Small intestine (tissue), 7 donors: ENCODE results near the gene C19orf25. TPM values are rescaled to one million over a fixed set of nuclear protein-coding genes. Genes with fewer than 3 reads are reported as not detected.
"Not testable (repeated sequence)": the region's sequence is repeated elsewhere in the genome, so short reads cannot be mapped to it uniquely, and the experiment has no call there.

Source experiments
- DNase-seq, 2 donors: peaks; one replicate each; pipeline versions ENCODE4 v3.0.0 to v3.0.0-alpha.2; 2013
- FAIRE-seq: peaks from 2 replicates; lab custom pipeline; 2012; peaks lifted over from hg19 to GRCh38; lab: Jason Lieb, UNC
- H3K27ac ChIP-seq, 3 donors: one replicate each; pipeline ENCODE4 v1.5.1; 2013; ENCODE audit warnings: low read length in 2 of 3, mild to moderate bottlenecking in 2 of 3, control low read depth in 1 of 3, inconsistent platforms in 1 of 3, low read depth in 1 of 3, moderate library complexity in 1 of 3
- H3K27me3 ChIP-seq, 3 donors: one replicate each; pipeline ENCODE4 v1.6.1; 2013; ENCODE audit warnings: low read length in 3 of 3, inconsistent platforms in 1 of 3; ENCODE audit not compliant: control insufficient read depth in 3 of 3, insufficient read depth in 3 of 3
- H3K36me3 ChIP-seq, 3 donors: one replicate each; pipeline ENCODE4 v1.6.1; 2013; ENCODE audit warnings: low read length in 3 of 3, inconsistent platforms in 1 of 3, low read depth in 1 of 3, mild to moderate bottlenecking in 1 of 3, moderate library complexity in 1 of 3; ENCODE audit not compliant: control insufficient read depth in 3 of 3, insufficient read depth in 2 of 3
- H3K4me1 ChIP-seq, 3 donors: one replicate each; pipeline ENCODE4 v1.6.1; 2013; ENCODE audit warnings: low read length in 2 of 3, inconsistent platforms in 1 of 3, low read depth in 1 of 3, mild to moderate bottlenecking in 1 of 3, moderate library complexity in 1 of 3; ENCODE audit not compliant: control insufficient read depth in 3 of 3, insufficient read depth in 2 of 3
- H3K4me3 ChIP-seq, 3 donors: one replicate each; pipeline ENCODE4 v1.5.1; 2013; ENCODE audit warnings: low read length in 3 of 3, control low read depth in 1 of 3, inconsistent platforms in 1 of 3, low read depth in 1 of 3, mild to moderate bottlenecking in 1 of 3, moderate library complexity in 1 of 3
- H3K9me3 ChIP-seq, 2 donors: one replicate each; pipeline ENCODE4 v1.6.1; 2013; ENCODE audit warnings: low read depth in 1 of 2, low read length in 1 of 2; ENCODE audit not compliant: control insufficient read depth in 2 of 2, insufficient read depth in 1 of 2
- WGBS, 3 donors: extraction: QIAGEN DNeasy Blood & Tissue Kit; methylation state at CpG; one replicate each; pipeline ENCODE4 v1.1.7; 2013; 5-methylcytosine and 5-hydroxymethylcytosine counted together
- polyA plus RNA-seq, 4 donors: library from polyadenylated mRNA; stranded (reverse) in 3 of 4; unstranded in 1 of 4; fragments of 200-250 nt in 3 of 4; fragments of 120-200 nt in 1 of 4; gene quantifications; one replicate each; pipeline versions ENCODE4 v1.2.1 to v1.2.3, GENCODE V29; 2013
- donor health status: healthy with polysubstance abuse.
- donor health status: control.
- donor health status: control.
- donor health status: Bipolar disorder and iron deficiency.
- donor health status: healthy.

Gene C19orf25
- polyA plus RNA-seq, 4 donors = 32.0 to 62.1 (median 52.8) TPM

DNA sequence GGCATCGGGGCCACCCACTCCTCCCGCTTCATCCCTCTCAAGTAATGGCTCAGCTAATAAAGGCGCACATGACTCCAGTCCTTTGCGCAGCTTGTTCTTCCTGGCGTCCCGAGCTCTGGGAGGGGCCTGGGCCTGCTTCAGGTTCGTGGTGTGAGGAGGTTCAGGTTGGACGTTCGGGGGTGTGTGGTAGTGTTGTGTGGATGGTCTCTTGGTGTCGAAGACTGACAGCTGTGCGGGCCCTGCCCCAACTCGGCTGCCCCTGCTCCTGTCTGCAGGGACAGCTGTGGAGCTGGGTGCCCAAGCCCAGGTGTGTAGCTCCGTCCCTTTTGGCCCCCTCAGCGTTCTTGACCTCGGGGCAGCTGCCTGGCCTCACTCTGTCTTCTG lies 38.6 kb downstream of the C19orf25 start:
- H3K4me3 ChIP-seq = no peak overlapping the region
- peaks cover 3 to 55% (median 17%) of the 10 kb centered on the region in 3 donors for H3K36me3 ChIP-seq
- peaks cover 0 to 4% (median 0%) of the 10 kb centered on the region in 3 donors for H3K27me3 ChIP-seq
- DNase-seq = no peak
- no peak overlapping the region for H3K27ac ChIP-seq
- peaks cover 0 to 26% (median 2%) of the 10 kb centered on the region in 3 donors for H3K4me1 ChIP-seq
- no peak for FAIRE-seq
- H3K9me3 ChIP-seq = no peaks in the 10 kb centered on the region
- 83 to 89% (median 84%) methylated on average over 13 to 15 of the region's 15 CpGs for WGBS, 3 donors

GRCh38 chr19:1439525-1440417 lies 39.2 kb downstream of the C19orf25 start:
- H3K27me3 ChIP-seq, FAIRE-seq, H3K27ac ChIP-seq, DNase-seq, H3K9me3 ChIP-seq: not testable (repeated sequence)
- peak overlapping the region in 2 of 3 donors; percentile 74 to 100 for H3K4me3 ChIP-seq
- peaks cover 0 to 21% (median 2%) of the 10 kb centered on the region in 3 donors for H3K4me1 ChIP-seq
- peaks cover 3 to 60% (median 17%) of the 10 kb centered on the region in 3 donors for H3K36me3 ChIP-seq
- WGBS, 3 donors = 70 to 77% (median 75%) methylated on average over 57 of the region's 57 CpGs

GRCh38 chr19:1438933-1439354 lies 40.1 kb downstream of the C19orf25 start:
- H3K27ac ChIP-seq = peak overlapping the region in 2 of 3 donors; percentile 92 to 96
- FAIRE-seq = no peak
- no peaks in the 10 kb centered on the region for H3K27me3 ChIP-seq
- peak overlapping the region; percentile 74 to 100 (median 99) for H3K4me3 ChIP-seq
- peaks cover 0 to 14% (median 2%) of the 10 kb centered on the region in 3 donors for H3K4me1 ChIP-seq
- 0 to 1% (median 0%) methylated on average over 21 to 26 of the region's 26 CpGs for WGBS, 3 donors
- peaks cover 3 to 67% (median 24%) of the 10 kb centered on the region in 3 donors for H3K36me3 ChIP-seq
- DNase-seq = no peak
- H3K9me3 ChIP-seq = no peaks in the 10 kb centered on the region

DNA sequence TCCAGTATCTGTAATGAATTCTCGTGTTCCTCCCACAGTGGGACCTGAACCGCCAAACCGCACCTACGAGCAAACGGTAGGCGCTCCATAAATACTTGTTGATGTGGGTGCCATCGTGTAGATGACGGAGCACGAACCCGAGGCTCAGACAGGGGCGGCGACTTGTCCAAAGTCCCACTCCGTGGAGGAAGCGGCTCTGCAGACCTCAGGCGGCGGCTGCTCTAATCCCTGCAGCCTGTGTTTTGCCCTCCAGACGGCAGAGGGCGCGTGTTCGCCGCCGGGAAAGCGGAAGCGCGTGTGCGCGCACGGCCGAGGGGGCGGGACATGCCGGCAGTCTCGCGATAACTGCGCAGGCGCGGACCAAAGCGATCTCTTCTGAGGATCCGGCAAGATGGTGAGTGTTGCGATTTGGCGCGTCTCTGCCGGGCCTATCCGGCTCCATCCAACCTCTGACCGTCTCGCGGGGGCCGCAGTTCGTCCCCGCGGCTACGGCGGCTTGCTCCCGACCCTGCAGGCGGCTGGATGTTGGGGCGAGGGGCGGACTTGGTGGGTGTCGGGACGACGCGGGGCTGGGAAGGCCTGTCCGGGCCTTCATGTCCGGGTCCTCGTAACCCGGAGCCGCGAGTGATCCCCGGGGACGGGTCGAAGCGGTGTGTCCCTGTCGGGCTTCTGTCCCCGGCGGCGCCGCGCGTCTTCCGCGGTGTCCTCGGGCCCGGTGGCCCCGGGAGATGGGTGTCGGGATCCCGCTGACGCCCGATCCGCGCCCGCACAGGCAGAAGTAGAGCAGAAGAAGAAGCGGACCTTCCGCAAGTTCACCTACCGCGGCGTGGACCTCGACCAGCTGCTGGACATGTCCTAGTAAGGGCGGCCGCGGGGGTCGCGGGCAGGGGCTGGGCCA lies 40.7 kb downstream of the C19orf25 start, which contains the start of gene RPS15:
Gene RPS15, plus strand, starts transcription at position 362 of the 898 bp plus-strand sequence. Its CDS starts 30 bp downstream, at position 392.
- FAIRE-seq = no peak
- peak within 1 kb of the TSS; percentile 66 to 96 (median 92) for H3K27ac ChIP-seq

GRCh38 chr19:1437609-1438008 lies 41.4 kb downstream of the C19orf25 start:
- H3K36me3 ChIP-seq = peaks cover 3 to 72% (median 31%) of the 10 kb centered on the region in 3 donors
- no peaks in the 10 kb centered on the region for H3K9me3 ChIP-seq
- no peaks in the 10 kb centered on the region for H3K27me3 ChIP-seq
- FAIRE-seq = no peak
- H3K4me3 ChIP-seq = no peak overlapping the region
- H3K27ac ChIP-seq = peak overlapping the region; percentile 62 to 73 (median 71)
- H3K4me1 ChIP-seq = peaks cover 0 to 12% (median 2%) of the 10 kb centered on the region in 3 donors
- DNase-seq = no peak
- WGBS, 3 donors = 54 to 62% (median 60%) methylated on average over 8 of the region's 8 CpGs

More for the DNA sequence above, 40.7 kb downstream of the C19orf25 start, which contains the start of gene RPS15:
- peak; percentile 96 to 100 for DNase-seq
- peaks cover 0 to 12% (median 2%) of the 10 kb centered on the region in 3 donors for H3K4me1 ChIP-seq
- H3K36me3 ChIP-seq = peaks cover 3 to 72% (median 29%) of the 10 kb centered on the region in 3 donors
- 0 to 1% (median 1%) methylated on average over 85 to 100 of the region's 100 CpGs for WGBS, 3 donors
- no peaks in the 10 kb centered on the region for H3K27me3 ChIP-seq
- no peaks in the 10 kb centered on the region for H3K9me3 ChIP-seq
- H3K4me3 ChIP-seq = peak within 1 kb of the TSS; percentile 74 to 100 (median 99)

DNA sequence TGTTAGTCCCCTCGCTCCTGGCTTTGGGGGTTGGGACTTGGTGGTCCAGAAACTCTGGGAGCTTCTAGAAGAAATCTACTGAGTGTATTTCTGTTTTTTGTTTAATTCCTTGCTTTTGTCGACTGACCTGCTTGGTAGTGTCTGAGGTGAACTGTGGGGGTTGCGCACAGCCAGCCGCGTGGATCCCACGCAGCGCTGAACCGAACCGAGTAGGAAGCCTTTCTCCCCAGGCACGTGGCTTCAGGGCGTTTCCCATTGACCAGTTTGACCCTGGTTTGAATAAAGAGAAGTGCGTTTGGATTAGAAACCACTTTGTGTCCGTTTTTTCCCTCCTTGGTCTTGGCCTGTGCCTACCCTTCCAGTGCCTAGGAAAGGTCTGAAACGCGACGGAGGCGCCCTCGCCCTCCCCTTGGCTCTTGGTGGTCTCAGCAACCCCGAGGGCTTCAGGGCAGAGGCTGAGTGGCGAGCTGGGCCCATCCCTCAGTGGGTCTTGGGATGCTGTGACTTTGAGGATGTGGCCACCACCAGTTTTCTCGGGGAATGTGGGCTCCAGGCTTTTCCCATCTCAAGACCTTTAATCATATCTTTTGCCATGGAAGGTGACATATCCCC lies 43.5 kb downstream of the C19orf25 start:
- DNase-seq (no peak), FAIRE-seq (no peak)
- peaks cover 0 to 12% (median 2%) of the 10 kb centered on the region in 3 donors for H3K4me1 ChIP-seq
- no peak overlapping the region for H3K4me3 ChIP-seq
- H3K36me3 ChIP-seq = peaks cover 6 to 73% (median 28%) of the 10 kb centered on the region in 3 donors
- 84 to 88% (median 87%) methylated on average over 21 of the region's 21 CpGs for WGBS, 3 donors
- H3K27ac ChIP-seq = no peak overlapping the region
- H3K27me3 ChIP-seq = no peaks in the 10 kb centered on the region
- H3K9me3 ChIP-seq = no peaks in the 10 kb centered on the region

DNA sequence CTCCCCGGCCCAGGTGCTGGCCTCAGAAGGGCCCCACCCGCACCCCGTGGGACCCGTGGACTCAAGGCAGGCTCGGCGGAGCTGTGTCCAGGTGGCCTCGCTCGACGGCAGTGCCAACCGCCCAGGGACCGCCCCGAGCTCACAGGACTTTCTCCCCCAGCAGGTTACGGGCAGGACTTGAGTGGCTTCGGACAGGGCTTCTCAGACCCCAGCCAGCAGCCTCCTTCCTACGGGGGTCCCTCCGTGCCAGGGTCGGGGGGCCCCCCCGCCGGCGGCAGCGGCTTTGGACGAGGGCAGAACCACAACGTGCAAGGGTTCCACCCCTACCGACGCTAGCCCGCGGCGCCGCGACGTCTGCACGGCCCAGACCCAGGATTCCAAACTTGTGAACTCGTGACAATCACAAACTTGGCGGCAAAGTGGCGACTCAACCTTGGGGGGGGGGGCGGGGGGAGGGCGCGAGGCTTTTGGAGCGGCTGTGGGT lies 44.4 kb downstream of the C19orf25 start:
- Histone ChIP-seq H3K27me3 (no peaks in the 10 kb centered on the region), H3K4me1 (peaks cover 0 to 13% (median 2%) of the 10 kb centered on the region in 3 donors), H3K4me3 (no peak overlapping the region), H3K27ac (no peak overlapping the region), H3K9me3 (no peaks in the 10 kb centered on the region), H3K36me3 (peaks cover 8 to 73% (median 23%) of the 10 kb centered on the region in 3 donors)
- WGBS, 3 donors = 90 to 91% (median 91%) methylated on average over 38 to 39 of the region's 39 CpGs
- no peak for DNase-seq
- FAIRE-seq = no peak
